Neural cell (in vitro differentiated cells): ENCODE data around the gene TMED6. TPM values are rescaled to one million over a fixed set of nuclear protein-coding genes. Genes with fewer than 3 reads are reported as not detected.

Source experiments
- H2AFZ ChIP-seq: fragments of 200-600, 300-800 bp; sonication (generic), shearing (Covaris generic); 2 replicates; pipeline ENCODE4 v1.6.0; 2014; ENCODE audit warnings: low read depth, mild to moderate bottlenecking, antibody characterized with exemption, low read length, moderate library complexity
- H3F3A ChIP-seq: fragments of 200-600 bp; shearing (Covaris generic); 2 replicates; pipeline ENCODE4 v1.6.1; 2016; ENCODE audit warnings: mild to moderate bottlenecking, moderate library complexity, mixed read lengths, antibody characterized with exemption, low read length; ENCODE audit not compliant: insufficient read depth, poor library complexity, severe bottlenecking
- H3K27ac ChIP-seq: fragments of 200-600, 300-800 bp; sonication (generic), shearing (Covaris generic); 2 replicates; pipeline ENCODE4 v1.5.1; 2014; ENCODE audit warnings: mild to moderate bottlenecking, low read length, moderate library complexity
- H3K27me3 ChIP-seq: fragments of 300-800, 200-600 bp; sonication (generic), shearing (Covaris generic); 2 replicates; pipeline ENCODE4 v1.6.0; 2014; ENCODE audit warnings: mild to moderate bottlenecking, low read depth, low read length, moderate library complexity; ENCODE audit not compliant: insufficient read depth
- H3K36me3 ChIP-seq: fragments of 300-800, 200-600 bp; sonication (generic), shearing (Covaris generic); 2 replicates; pipeline ENCODE4 v1.5.1; 2014; ENCODE audit warnings: mild to moderate bottlenecking, antibody characterized with exemption, low read length, moderate library complexity; ENCODE audit not compliant: insufficient read depth
- H3K4me2 ChIP-seq: fragments of 300-800, 200-600 bp; sonication (generic), shearing (Covaris generic); 2 replicates; pipeline ENCODE4 v1.6.0; 2014; ENCODE audit warnings: mild to moderate bottlenecking, low read length
- H3K4me3 ChIP-seq: fragments of 300-800, 200-600 bp; sonication (generic), shearing (Covaris generic); 2 replicates; pipeline ENCODE4 v1.5.1; 2014; ENCODE audit warnings: mild to moderate bottlenecking, low read length, moderate library complexity
- H3K79me2 ChIP-seq: fragments of 200-600 bp; shearing (Covaris generic); replicated peaks from 2 replicates; pipeline ENCODE4 v1.6.0; 2014; ENCODE audit warnings: mild to moderate bottlenecking, low read length, moderate library complexity; ENCODE audit not compliant: insufficient read depth
- H3K9ac ChIP-seq: fragments of 300-800, 200-600 bp; sonication (generic), shearing (Covaris generic); 2 replicates; pipeline ENCODE4 v1.6.1; 2016; ENCODE audit warnings: mild to moderate bottlenecking, low read length, mixed read lengths
- H3K9me2 ChIP-seq: fragments of 200-600 bp; shearing (Covaris generic); 2 replicates; pipeline ENCODE4 v1.6.1; 2016; ENCODE audit warnings: mild to moderate bottlenecking, low read length, mixed read lengths; ENCODE audit not compliant: insufficient read depth
- H3K9me3 ChIP-seq: fragments of 200-600, 300-800 bp; sonication (generic), shearing (Covaris generic); 2 replicates; pipeline ENCODE4 v1.6.1; 2016; ENCODE audit warnings: mild to moderate bottlenecking, mixed run types, low read length, moderate library complexity, mixed read lengths
- H4K20me1 ChIP-seq: fragments of 200-600 bp; shearing (Covaris generic); 2 replicates; pipeline ENCODE4 v1.6.1; 2016; ENCODE audit warnings: mild to moderate bottlenecking, mixed run types; ENCODE audit not compliant: insufficient read depth
- CTCF ChIP-seq: fragments of 450-650 bp; IDR thresholded peaks from 2 replicates; pipeline ENCODE4 v1.5.1; 2014; ENCODE audit warnings: antibody characterized with exemption, mild to moderate bottlenecking, moderate library complexity; ENCODE audit not compliant: poor library complexity, severe bottlenecking
- EP300 ChIP-seq: fragments of 450-650 bp; conservative IDR thresholded peaks from 2 replicates; pipeline ENCODE4 v1.6.1; 2014; ENCODE audit warnings: antibody characterized with exemption, mild to moderate bottlenecking, moderate library complexity; ENCODE audit not compliant: poor library complexity, severe bottlenecking
- EZH2 ChIP-seq: fragments of 200-600, 300-800 bp; shearing (Covaris generic), sonication (generic); IDR thresholded peaks from 2 replicates; pipeline ENCODE4 v1.6.1; 2014; ENCODE audit warnings: antibody characterized with exemption, low read length, borderline replicate concordance, mild to moderate bottlenecking; ENCODE audit not compliant: insufficient read depth, poor library complexity, severe bottlenecking
- MXI1 ChIP-seq: fragments of 450-650 bp; conservative IDR thresholded peaks from 2 replicates; pipeline ENCODE4 v1.6.1; 2014; ENCODE audit warnings: antibody characterized with exemption, mild to moderate bottlenecking; ENCODE audit not compliant: poor library complexity, severe bottlenecking
- POLR2AphosphoS5 ChIP-seq: IDR thresholded peaks from 2 replicates; pipeline ENCODE4 v1.6.1; 2012
- RAD21 ChIP-seq: fragments of 450-650 bp; conservative IDR thresholded peaks from 2 replicates; pipeline ENCODE4 v1.6.1; 2014; ENCODE audit warnings: antibody characterized with exemption, mild to moderate bottlenecking, moderate library complexity
- REST ChIP-seq: IDR thresholded peaks from 2 replicates; pipeline ENCODE4 v1.6.1; 2012; ENCODE audit warnings: borderline replicate concordance
- SMC3 ChIP-seq: fragments of 450-650 bp; conservative IDR thresholded peaks from 2 replicates; pipeline ENCODE4 v1.6.1; 2014; ENCODE audit warnings: antibody characterized with exemption, mild to moderate bottlenecking, moderate library complexity; ENCODE audit not compliant: poor library complexity
- TAF1 ChIP-seq: IDR thresholded peaks from 2 replicates; pipeline ENCODE4 v1.6.1; 2012; ENCODE audit warnings: low read depth
- polyA plus RNA-seq: library from polyadenylated mRNA; depleted of rRNA; stranded (reverse); fragments of >200 nt; gene quantifications from 2 replicates; pipeline ENCODE4 v1.2.3, GENCODE V29; 2014

TMED6 gene
- polyA plus RNA-seq, 1 donor from 2014 or later = not detected

- no peak overlapping the region for H3K27ac ChIP-seq
- H3K4me3 ChIP-seq = no peak overlapping the region
- no peaks in the 10 kb centered on the region for H4K20me1 ChIP-seq
- H3K4me2 ChIP-seq = no peak overlapping the region
- H3K9me2 ChIP-seq = no peaks in the 10 kb centered on the region
- H3K9ac ChIP-seq = no peak overlapping the region
- no peaks in the 10 kb centered on the region for H3F3A ChIP-seq
- H3K27me3 ChIP-seq = no peaks in the 10 kb centered on the region
- no peaks in the 10 kb centered on the region for H3K36me3 ChIP-seq
- no peaks in the 10 kb centered on the region for H3K9me3 ChIP-seq
- H2AFZ ChIP-seq = no peak overlapping the region
- H3K79me2 ChIP-seq = no peaks in the 10 kb centered on the region
- TF ChIP-seq EZH2 (no peak), REST (no peak), MXI1 (no peak), TAF1 (no peak), SMC3 (no peak), CTCF (no peak), EP300 (no peak), POLR2AphosphoS5 (no peak), RAD21 (no peak)
These were observed 24.9 kb upstream of the TMED6 start for GRCh38 chr16:69376393-69377059.

GRCh38 chr16:69373019-69373418 lies 21.4 kb upstream of the TMED6 start:
- H3K9me3 ChIP-seq = no peaks in the 10 kb centered on the region
- H3K4me3 ChIP-seq = no peak overlapping the region
- no peaks in the 10 kb centered on the region for H3K27me3 ChIP-seq
- H2AFZ ChIP-seq = no peak overlapping the region
- no peak for TF ChIP-seq POLR2AphosphoS5
- no peak for TF ChIP-seq RAD21
- no peak for TF ChIP-seq MXI1
- TF ChIP-seq REST = no peak
- no peak overlapping the region for H3K4me2 ChIP-seq
- H3K9ac ChIP-seq = no peak overlapping the region
- no peaks in the 10 kb centered on the region for H3F3A ChIP-seq
- H3K9me2 ChIP-seq = no peaks in the 10 kb centered on the region
- H3K79me2 ChIP-seq = no peaks in the 10 kb centered on the region
- no peaks in the 10 kb centered on the region for H3K36me3 ChIP-seq
- no peak overlapping the region for H3K27ac ChIP-seq
- H4K20me1 ChIP-seq = no peaks in the 10 kb centered on the region
